Liver (tissue), 9 donors: ENCODE data around the gene PEMT. TPM values are rescaled to one million over a fixed set of nuclear protein-coding genes. Genes with fewer than 3 reads are reported as not detected.

Experiments used
- DNase-seq: peaks from one replicate; pipeline ENCODE4 v3.0.0-alpha.2; 2017; ENCODE audit warnings: low spot score
- H3K27ac ChIP-seq, 2 donors: one replicate each; pipeline ENCODE4 v1.7.0; 2013; ENCODE audit warnings: inconsistent platforms in 2 of 2, low read length in 2 of 2, control low read depth in 1 of 2, low read depth in 1 of 2, mild to moderate bottlenecking in 1 of 2
- H3K27me3 ChIP-seq, 4 donors: one replicate each; pipeline versions ENCODE4 v1.6.1 to v1.7.0; 2013; ENCODE audit warnings: low read length in 3 of 4, inconsistent platforms in 1 of 4, mild to moderate bottlenecking in 1 of 4, moderate library complexity in 1 of 4; ENCODE audit not compliant: control insufficient read depth in 4 of 4, insufficient read depth in 4 of 4
- H3K36me3 ChIP-seq, 4 donors: one replicate each; pipeline versions ENCODE4 v1.6.1 to v1.7.0; 2013; ENCODE audit warnings: low read length in 3 of 4, mild to moderate bottlenecking in 3 of 4, low read depth in 1 of 4, moderate library complexity in 1 of 4; ENCODE audit not compliant: control insufficient read depth in 4 of 4, insufficient read depth in 3 of 4
- H3K4me1 ChIP-seq, 4 donors: one replicate each; pipeline versions ENCODE4 v1.6.1 to v1.7.0; 2013; ENCODE audit warnings: low read length in 3 of 4, mild to moderate bottlenecking in 3 of 4, moderate library complexity in 1 of 4; ENCODE audit not compliant: control insufficient read depth in 4 of 4, insufficient read depth in 4 of 4
- H3K4me3 ChIP-seq, 3 donors: one replicate each; pipeline versions ENCODE4 v1.6.1 to v1.7.0; 2013; ENCODE audit warnings: low read length in 3 of 3, control low read depth in 1 of 3, low read depth in 1 of 3, mild to moderate bottlenecking in 1 of 3
- H3K9ac ChIP-seq, 2 donors: one replicate each; pipeline ENCODE4 v1.7.0; 2013; ENCODE audit warnings: low read length in 2 of 2, mild to moderate bottlenecking in 2 of 2, moderate library complexity in 2 of 2, control low read depth in 1 of 2, low read depth in 1 of 2
- H3K9me3 ChIP-seq, 4 donors: one replicate each; pipeline versions ENCODE4 v1.6.1 to v1.7.0; 2013; ENCODE audit warnings: low read length in 3 of 4; ENCODE audit not compliant: control insufficient read depth in 4 of 4
- ATF3 ChIP-seq: IDR thresholded peaks from 2 replicates; pipeline ENCODE4 v1.6.1; 2016; ENCODE audit warnings: antibody characterized with exemption
- EGR1 ChIP-seq, 2 donors: IDR thresholded peaks; 2 replicates each; pipeline ENCODE4 v1.6.1; 2016 to 2018; ENCODE audit warnings: antibody characterized with exemption in 2 of 2, low read depth in 2 of 2
- FOXA1 ChIP-seq: IDR thresholded peaks from 2 replicates; pipeline ENCODE4 v1.6.1; 2016; ENCODE audit warnings: antibody characterized with exemption
- FOXA2 ChIP-seq: IDR thresholded peaks from 2 replicates; pipeline ENCODE4 v1.6.1; 2016; ENCODE audit warnings: antibody characterized with exemption
- GABPA ChIP-seq, 2 donors: IDR thresholded peaks in 1 of 2; conservative IDR thresholded peaks in 1 of 2; 2 replicates each; pipeline ENCODE4 v1.6.1; 2016; ENCODE audit warnings: antibody characterized with exemption in 2 of 2, mild to moderate bottlenecking in 1 of 2, moderate library complexity in 1 of 2
- HNF4A ChIP-seq, 2 donors: conservative IDR thresholded peaks; 2 replicates each; pipeline ENCODE4 v1.6.1; 2016; ENCODE audit warnings: antibody characterized with exemption in 2 of 2, mild to moderate bottlenecking in 2 of 2
- HNF4G ChIP-seq: IDR thresholded peaks from 2 replicates; pipeline ENCODE4 v1.6.1; 2016; ENCODE audit warnings: antibody characterized with exemption
- JUND ChIP-seq, 2 donors: IDR thresholded peaks; 2 replicates each; pipeline ENCODE4 v1.6.1; 2016; ENCODE audit warnings: antibody characterized with exemption in 2 of 2
- MAX ChIP-seq: IDR thresholded peaks from 2 replicates; pipeline ENCODE4 v1.6.1; 2016; ENCODE audit warnings: antibody characterized with exemption
- NR2F2 ChIP-seq: IDR thresholded peaks from 2 replicates; pipeline ENCODE4 v1.6.1; 2016; ENCODE audit warnings: antibody characterized with exemption
- RAD21 ChIP-seq, 2 donors: IDR thresholded peaks; 2 replicates each; pipeline ENCODE4 v1.6.1; 2016; ENCODE audit warnings: antibody characterized with exemption in 2 of 2, mild to moderate bottlenecking in 2 of 2
- REST ChIP-seq: IDR thresholded peaks from 2 replicates; pipeline ENCODE4 v1.6.1; 2016; ENCODE audit warnings: antibody characterized with exemption, mild to moderate bottlenecking
- RXRA ChIP-seq, 2 donors: IDR thresholded peaks; 2 replicates each; pipeline ENCODE4 v1.6.1; 2017 to 2018; ENCODE audit warnings: antibody characterized with exemption in 2 of 2, mild to moderate bottlenecking in 1 of 2
- SP1 ChIP-seq: IDR thresholded peaks from 2 replicates; pipeline ENCODE4 v1.6.1; 2018; ENCODE audit warnings: antibody characterized with exemption, mild to moderate bottlenecking
- TAF1 ChIP-seq: conservative IDR thresholded peaks from 2 replicates; pipeline ENCODE4 v1.6.1; 2016; ENCODE audit warnings: antibody characterized with exemption, mild to moderate bottlenecking
- YY1 ChIP-seq: IDR thresholded peaks from 2 replicates; pipeline ENCODE4 v1.6.1; 2016; ENCODE audit warnings: antibody characterized with exemption, mild to moderate bottlenecking
- ZBTB33 ChIP-seq: IDR thresholded peaks from 2 replicates; pipeline ENCODE4 v1.6.1; 2016; ENCODE audit warnings: antibody characterized with exemption
- WGBS: extraction: QIAGEN DNeasy Blood & Tissue Kit; methylation state at CpG from one replicate; pipeline ENCODE4 v1.1.7; 2013; 5-methylcytosine and 5-hydroxymethylcytosine counted together
- polyA plus RNA-seq, 2 donors: library from polyadenylated mRNA; stranded (reverse) in 1 of 2; unstranded in 1 of 2; fragments of 200-250 nt in 1 of 2; fragments of >200 nt in 1 of 2; fragmentation: Nextera tagmentation in 1 of 2; extraction: Ambion mirVana in 1 of 2; gene quantifications; one replicate each; pipeline versions ENCODE4 v1.2.1 to v1.2.3, GENCODE V29; 2013 to 2015
- total RNA-seq, 2 donors: library from RNA; depleted of rRNA; stranded (reverse); fragments of >200 nt; gene quantifications; one replicate each; pipeline ENCODE4 v1.2.3, GENCODE V29; 2014
- TF ChIP-seq, protein P1 (sequence below): fragments of 150-350 bp; IDR thresholded peaks from 2 replicates; pipeline ENCODE4 v1.5.1; 2017; ENCODE audit warnings: improper control_type of control experiment, low read depth, low read length; ENCODE audit not compliant: missing input control
- donor health status: healthy.
- donor health status: healthy.
- donor health status: healthy.
- donor health status: healthy.
- donor health status: healthy.

PEMT gene
- total and polyA plus RNA-seq, 4 donors, result 64.6 to 211 (median 184) TPM

DNA sequence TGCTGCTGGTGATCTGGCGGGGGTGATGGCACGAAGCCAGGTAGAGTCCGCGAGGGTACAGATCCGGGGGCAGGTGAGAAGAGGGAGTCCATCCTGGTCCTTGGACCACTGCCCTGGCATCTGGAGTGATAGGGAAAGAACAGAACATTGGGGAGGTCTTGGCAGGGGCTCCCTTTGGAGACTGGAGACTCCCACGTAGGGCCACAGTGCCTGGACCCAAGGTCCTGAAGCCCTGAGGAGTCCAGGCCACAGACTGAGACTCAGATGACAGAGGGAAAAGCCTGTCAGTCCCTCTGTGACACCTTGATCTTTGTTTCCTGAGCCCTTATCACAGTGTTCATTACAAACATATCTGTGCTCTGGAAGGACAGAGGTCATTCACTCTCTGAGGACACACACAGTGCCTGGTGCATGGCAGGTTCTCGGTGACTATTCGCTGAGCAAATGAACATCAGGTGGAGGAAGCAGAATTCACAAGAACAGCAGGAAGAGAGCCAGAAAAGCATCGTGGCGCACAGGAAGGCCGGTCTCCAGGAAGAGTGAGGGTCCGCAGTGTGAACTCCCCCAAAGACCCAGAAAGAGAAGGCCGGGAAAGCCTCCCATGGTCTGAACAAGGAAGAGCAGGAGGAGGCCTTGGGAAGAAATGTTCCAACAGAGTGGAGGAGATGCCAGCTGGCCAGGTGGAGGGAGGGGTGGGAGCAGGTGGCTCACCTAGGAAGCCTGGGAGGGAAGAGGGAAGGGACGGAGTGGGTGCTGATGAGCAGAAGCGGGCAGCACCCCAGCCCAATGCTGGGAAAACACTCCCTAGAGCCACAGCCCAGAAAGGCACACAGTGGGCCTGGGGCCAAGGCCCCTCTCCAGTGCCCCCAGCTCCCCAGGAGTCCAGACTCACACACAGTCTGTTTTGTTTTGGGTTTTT is 20.5 kb downstream of the PEMT start:
- DNase-seq, result no peak
- H3K9ac ChIP-seq, result peak overlapping the region; percentile 51 to 77

More for the DNA sequence above, 20.5 kb downstream of the PEMT start:
- H3K27ac ChIP-seq, result peak overlapping the region; percentile 85 to 96
- H3K9me3 ChIP-seq, result no peaks in the 10 kb centered on the region
- TF ChIP-seq, protein P1, sequence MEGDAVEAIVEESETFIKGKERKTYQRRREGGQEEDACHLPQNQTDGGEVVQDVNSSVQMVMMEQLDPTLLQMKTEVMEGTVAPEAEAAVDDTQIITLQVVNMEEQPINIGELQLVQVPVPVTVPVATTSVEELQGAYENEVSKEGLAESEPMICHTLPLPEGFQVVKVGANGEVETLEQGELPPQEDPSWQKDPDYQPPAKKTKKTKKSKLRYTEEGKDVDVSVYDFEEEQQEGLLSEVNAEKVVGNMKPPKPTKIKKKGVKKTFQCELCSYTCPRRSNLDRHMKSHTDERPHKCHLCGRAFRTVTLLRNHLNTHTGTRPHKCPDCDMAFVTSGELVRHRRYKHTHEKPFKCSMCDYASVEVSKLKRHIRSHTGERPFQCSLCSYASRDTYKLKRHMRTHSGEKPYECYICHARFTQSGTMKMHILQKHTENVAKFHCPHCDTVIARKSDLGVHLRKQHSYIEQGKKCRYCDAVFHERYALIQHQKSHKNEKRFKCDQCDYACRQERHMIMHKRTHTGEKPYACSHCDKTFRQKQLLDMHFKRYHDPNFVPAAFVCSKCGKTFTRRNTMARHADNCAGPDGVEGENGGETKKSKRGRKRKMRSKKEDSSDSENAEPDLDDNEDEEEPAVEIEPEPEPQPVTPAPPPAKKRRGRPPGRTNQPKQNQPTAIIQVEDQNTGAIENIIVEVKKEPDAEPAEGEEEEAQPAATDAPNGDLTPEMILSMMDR, result no peak
- TF ChIP-seq FOXA1 (peak; percentile 51), GABPA (IDR thresholded peaks at IDR 0.05 in 1 of 2, conservative IDR thresholded peaks at IDR 0.05 in 1 of 2) (peak in 1 of 2 donors; percentile 37), RXRA (IDR thresholded peaks at IDR 0.05) (peak; percentile 97 to 98), TAF1 (peak; percentile 42), RAD21 (IDR thresholded peaks at IDR 0.05) (peak; percentile 38 to 73), HNF4G (peak; percentile 57), EGR1 (IDR thresholded peaks at IDR 0.05; ENCODE audit: low read depth in 2 of 2) (peak in 1 of 2 donors; percentile 96), YY1 (peak; percentile 75), REST (peak; percentile 84), ATF3 (peak; percentile 72), SP1 (peak; percentile 92), JUND (IDR thresholded peaks at IDR 0.05) (peak in 1 of 2 donors; percentile 85), NR2F2 (peak; percentile 24), ZBTB33 (peak; percentile 90), MAX (peak; percentile 99), FOXA2 (peak; percentile 18), HNF4A (conservative IDR thresholded peaks at IDR 0.05) (peak; percentile 91 to 94)
- H3K4me1 ChIP-seq, result peaks cover 38 to 80% (median 65%) of the 10 kb centered on the region in 4 donors
- H3K36me3 ChIP-seq, result peaks cover 0 to 5% (median under 1%) of the 10 kb centered on the region in 4 donors
- 38% methylated on average over 15 of the region's 15 CpGs for WGBS
- H3K4me3 ChIP-seq, result peak overlapping the region; percentile 3 to 10 (median 5)
- no peaks in the 10 kb centered on the region for H3K27me3 ChIP-seq
